ENCODE data around the gene STPG4. TPM values are rescaled to one million over a fixed set of nuclear protein-coding genes. Genes with fewer than 3 reads are reported as not detected.
"Not testable (repeated sequence)": the region's sequence is repeated elsewhere in the genome, so short reads cannot be mapped to it uniquely, and the experiment has no call there.

STPG4 gene
- total and polyA plus RNA-seq, 7 donors = 0.03 TPM; not detected in 6

GRCh38 chr2:47127862-47128543, 27.1 kb downstream of the STPG4 start:
- no peak for ATAC-seq
- Histone ChIP-seq H3K9me3 (no peaks in the 10 kb centered on the region), H3K27ac (no peak overlapping the region), H3K4me3 (no peak overlapping the region), H3K36me3 (ENCODE audit: insufficient read depth in 1 of 2, low read depth in 1 of 2) (no peaks in the 10 kb centered on the region), H3K4me1 (peaks cover 6% of the 10 kb centered on the region), H3K27me3 (ENCODE audit: insufficient read depth in 3 of 3, low read length in 2 of 3) (no peaks in the 10 kb centered on the region)
- TF ChIP-seq CTCF (IDR thresholded peaks at IDR 0.05) = no peak
- intact Hi-C loops (cut with DNase I) = no loop called here
- no peak for DNase-seq
- WGBS, 3 donors = 79 to 88% (median 82%) methylated on average over 7 of the region's 7 CpGs

DNA sequence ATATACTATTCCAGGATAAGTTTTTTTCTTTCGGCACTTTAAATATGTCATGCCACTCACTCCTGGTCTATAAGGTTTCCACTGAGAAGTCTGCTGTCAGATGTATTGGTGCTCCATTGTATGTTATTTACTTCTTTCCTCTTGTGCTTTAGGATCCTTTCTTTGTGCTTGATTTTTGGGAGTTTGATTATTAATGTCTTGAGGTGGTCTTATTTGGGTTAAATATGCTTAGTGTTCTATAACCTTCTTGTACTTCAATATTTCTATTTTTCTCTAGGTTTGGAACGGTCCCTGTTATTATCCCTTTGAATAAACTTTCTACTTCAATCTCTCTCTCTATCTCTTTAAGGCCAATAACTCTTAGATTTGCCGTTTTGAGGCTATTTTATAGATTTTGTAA, 28.3 kb downstream of the STPG4 start:
- Histone ChIP-seq H3K27ac (no peak overlapping the region), H3K36me3 (ENCODE audit: insufficient read depth in 1 of 2, low read depth in 1 of 2) (no peaks in the 10 kb centered on the region), H3K9me3 (no peaks in the 10 kb centered on the region), H3K4me3 (no peak overlapping the region), H3K27me3 (ENCODE audit: insufficient read depth in 3 of 3, low read length in 2 of 3) (no peaks in the 10 kb centered on the region), H3K4me1 (peaks cover 6% of the 10 kb centered on the region)
- WGBS, 3 donors = 89 to 93% (median 90%) methylated on average over 3 of the region's 3 CpGs
- TF ChIP-seq CTCF (IDR thresholded peaks at IDR 0.05) = no peak
- DNase-seq = no peak
- intact Hi-C loops (cut with DNase I) = no loop called here
- no peak for ATAC-seq

- intact Hi-C loops (cut with DNase I); H3K27me3 ChIP-seq (ENCODE audit: insufficient read depth in 3 of 3, low read length in 2 of 3); H3K4me1 ChIP-seq; H3K36me3 ChIP-seq (ENCODE audit: insufficient read depth in 1 of 2, low read depth in 1 of 2); H3K9me3 ChIP-seq; ATAC-seq; H3K27ac ChIP-seq; DNase-seq; H3K4me3 ChIP-seq: not testable (repeated sequence)
- 85 to 92% (median 86%) methylated on average over 4 of the region's 4 CpGs for WGBS, 3 donors
These were observed 30.4 kb downstream of the STPG4 start for GRCh38 chr2:47124740-47125139.

- H3K4me1 ChIP-seq; H3K27ac ChIP-seq; H3K36me3 ChIP-seq (ENCODE audit: insufficient read depth in 1 of 2, low read depth in 1 of 2); intact Hi-C loops (cut with DNase I); DNase-seq; H3K9me3 ChIP-seq; ATAC-seq; H3K27me3 ChIP-seq (ENCODE audit: insufficient read depth in 3 of 3, low read length in 2 of 3); H3K4me3 ChIP-seq: not testable (repeated sequence)
- 94 to 95% (median 95%) methylated on average over 5 of the region's 5 CpGs for WGBS, 3 donors
These were observed 34.7 kb downstream of the STPG4 start for GRCh38 chr2:47120424-47120823.

GRCh38 chr2:47119001-47119400, 36.1 kb downstream of the STPG4 start:
- Histone ChIP-seq H3K36me3 (ENCODE audit: insufficient read depth in 1 of 2, low read depth in 1 of 2) (no peaks in the 10 kb centered on the region), H3K4me1 (no peaks in the 10 kb centered on the region), H3K27ac (no peak overlapping the region), H3K9me3 (no peaks in the 10 kb centered on the region), H3K27me3 (ENCODE audit: insufficient read depth in 3 of 3, low read length in 2 of 3) (no peaks in the 10 kb centered on the region), H3K4me3 (no peak overlapping the region)
- DNase-seq (no peak), ATAC-seq (no peak)
- TF ChIP-seq CTCF (IDR thresholded peaks at IDR 0.05) = no peak
- intact Hi-C loops (cut with DNase I) = no loop called here
- whole genome bisulfite sequencing, 3 donors = 62 to 70% (median 70%) methylated on average over 2 of the region's 2 CpGs

DNA sequence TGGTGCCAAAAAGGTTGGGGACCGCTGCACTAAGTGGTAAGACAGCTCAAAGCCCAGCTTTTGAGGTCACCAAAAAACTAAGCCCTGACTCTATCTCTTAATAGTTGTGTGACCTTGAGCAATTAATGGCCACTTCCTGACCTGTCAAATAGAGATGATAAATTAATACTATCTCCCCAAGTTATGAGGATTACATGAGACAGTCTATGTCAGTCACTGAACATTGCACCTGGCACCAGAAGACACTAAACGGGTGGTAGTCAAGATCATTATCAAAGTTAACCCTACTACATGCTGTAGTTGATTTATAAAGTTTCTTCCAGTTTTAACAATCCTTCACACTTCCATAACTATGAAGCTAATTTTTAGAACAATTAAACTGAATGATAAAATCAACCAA, 36.5 kb downstream of the STPG4 start:
- no peak for DNase-seq
- Histone ChIP-seq H3K27ac (no peak overlapping the region), H3K27me3 (ENCODE audit: insufficient read depth in 3 of 3, low read length in 2 of 3) (no peaks in the 10 kb centered on the region), H3K9me3 (no peaks in the 10 kb centered on the region), H3K4me3 (no peak overlapping the region), H3K36me3 (ENCODE audit: insufficient read depth in 1 of 2, low read depth in 1 of 2) (no peaks in the 10 kb centered on the region), H3K4me1 (no peaks in the 10 kb centered on the region)
- WGBS, 3 donors = 17 to 67% (median 40%) methylated on average over 2 of the region's 2 CpGs
- intact Hi-C loops (cut with DNase I) = no loop called here
- ATAC-seq = no peak
- no peak for TF ChIP-seq CTCF (IDR thresholded peaks at IDR 0.05)

Measured in psoas muscle (tissue), 8 donors.